ENCODE measurements around the gene ARHGAP18. TPM values are rescaled to one million over a fixed set of nuclear protein-coding genes. Genes with fewer than 3 reads are reported as not detected.

ARHGAP18 gene
- total RNA-seq, 4 donors from 2014 or later, result 5.1 to 12.7 (median 7.7) TPM

- H3K4me3 ChIP-seq (ENCODE audit: low read depth, poor library complexity, severe bottlenecking), result no peak overlapping the region
- no peak for DNase-seq (ENCODE audit: low spot score in 2 of 2)
- intact Hi-C loops (cut with DNase I; ENCODE audit: low total_unique reads), result no loop called here
- 54 to 63% methylated on average over 3 of the region's 3 CpGs for WGBS, 2 donors
- TF ChIP-seq POLR2A (IDR thresholded peaks at IDR 0.05) (no peak), CTCF (IDR thresholded peaks at IDR 0.05) (no peak)
Observed at GRCh38 chr6:129695373-129696027, 14.5 kb downstream of the ARHGAP18 start.

DNA sequence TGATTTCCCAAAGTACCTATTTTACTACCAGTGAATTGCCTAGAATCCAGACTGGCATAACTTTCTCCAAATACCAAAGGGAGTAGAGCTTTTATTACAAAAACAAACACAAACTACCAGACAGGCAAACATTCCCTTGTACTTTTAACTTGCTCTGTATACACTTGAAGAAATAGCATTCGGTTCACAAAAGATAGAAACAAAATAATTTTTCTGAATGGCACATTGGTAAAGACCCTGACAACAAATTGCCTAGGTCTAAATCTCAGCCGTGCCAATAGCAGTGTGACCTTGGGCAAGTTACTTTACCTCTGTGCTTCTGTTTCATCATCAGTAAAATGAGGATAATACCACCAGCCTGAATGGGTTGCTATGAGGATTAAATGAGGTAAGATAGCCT lies 15.9 kb downstream of the ARHGAP18 start:
- no peak for TF ChIP-seq POLR2A (IDR thresholded peaks at IDR 0.05)
- no peak for TF ChIP-seq CTCF (IDR thresholded peaks at IDR 0.05)
- no peak overlapping the region for H3K4me3 ChIP-seq (ENCODE audit: low read depth, poor library complexity, severe bottlenecking)
- WGBS, 2 donors, result 91 to 93% methylated on average over 2 of the region's 2 CpGs
- intact Hi-C loops (cut with DNase I; ENCODE audit: low total_unique reads), result no loop called here
- DNase-seq (ENCODE audit: low spot score in 2 of 2), result no peak

GRCh38 chr6:129692467-129692866 lies 17.5 kb downstream of the ARHGAP18 start:
- 88 to 94% methylated on average over 2 of the region's 2 CpGs for WGBS, 2 donors
- no peak for DNase-seq (ENCODE audit: low spot score in 2 of 2)
- intact Hi-C loops (cut with DNase I; ENCODE audit: low total_unique reads), result no loop called here
- H3K4me3 ChIP-seq (ENCODE audit: low read depth, poor library complexity, severe bottlenecking), result no peak overlapping the region
- TF ChIP-seq CTCF (IDR thresholded peaks at IDR 0.05) (no peak), POLR2A (IDR thresholded peaks at IDR 0.05) (no peak)

- 43 to 67% methylated on average over 1 of the region's 1 CpG for WGBS, 2 donors
- intact Hi-C loops (cut with DNase I; ENCODE audit: low total_unique reads), result no loop called here
Observed at GRCh38 chr6:129691709-129692108, 18.3 kb downstream of the ARHGAP18 start.

GRCh38 chr6:129691043-129691640 lies 18.8 kb downstream of the ARHGAP18 start:
- WGBS, 2 donors, result 97% methylated on average over 5 of the region's 5 CpGs
- intact Hi-C loops (cut with DNase I; ENCODE audit: low total_unique reads), result no loop called here
- H3K4me3 ChIP-seq (ENCODE audit: low read depth, poor library complexity, severe bottlenecking), result no peak overlapping the region
- no peak for DNase-seq (ENCODE audit: low spot score in 2 of 2)
- TF ChIP-seq POLR2A (IDR thresholded peaks at IDR 0.05) (no peak), CTCF (IDR thresholded peaks at IDR 0.05) (no peak)

More at GRCh38 chr6:129691709-129692108, 18.3 kb downstream of the ARHGAP18 start:
- no peak overlapping the region for H3K4me3 ChIP-seq (ENCODE audit: low read depth, poor library complexity, severe bottlenecking)
- no peak for TF ChIP-seq POLR2A (IDR thresholded peaks at IDR 0.05)
- no peak for TF ChIP-seq CTCF (IDR thresholded peaks at IDR 0.05)
- DNase-seq (ENCODE audit: low spot score in 2 of 2), result no peak

Data from lower leg skin (tissue), 4 donors.